Putamen (tissue), 1 donor: ENCODE data around the gene FDX2.

ENCODE experiments used
- DNase-seq: peaks from one replicate; pipeline ENCODE4 v3.0.0-alpha.2; 2016; ENCODE audit warnings: low spot score

FDX2 gene

GRCh38 chr19:10299545-10300458, 16.0 kb downstream of the FDX2 start:
- DNase-seq: no peak

DNA sequence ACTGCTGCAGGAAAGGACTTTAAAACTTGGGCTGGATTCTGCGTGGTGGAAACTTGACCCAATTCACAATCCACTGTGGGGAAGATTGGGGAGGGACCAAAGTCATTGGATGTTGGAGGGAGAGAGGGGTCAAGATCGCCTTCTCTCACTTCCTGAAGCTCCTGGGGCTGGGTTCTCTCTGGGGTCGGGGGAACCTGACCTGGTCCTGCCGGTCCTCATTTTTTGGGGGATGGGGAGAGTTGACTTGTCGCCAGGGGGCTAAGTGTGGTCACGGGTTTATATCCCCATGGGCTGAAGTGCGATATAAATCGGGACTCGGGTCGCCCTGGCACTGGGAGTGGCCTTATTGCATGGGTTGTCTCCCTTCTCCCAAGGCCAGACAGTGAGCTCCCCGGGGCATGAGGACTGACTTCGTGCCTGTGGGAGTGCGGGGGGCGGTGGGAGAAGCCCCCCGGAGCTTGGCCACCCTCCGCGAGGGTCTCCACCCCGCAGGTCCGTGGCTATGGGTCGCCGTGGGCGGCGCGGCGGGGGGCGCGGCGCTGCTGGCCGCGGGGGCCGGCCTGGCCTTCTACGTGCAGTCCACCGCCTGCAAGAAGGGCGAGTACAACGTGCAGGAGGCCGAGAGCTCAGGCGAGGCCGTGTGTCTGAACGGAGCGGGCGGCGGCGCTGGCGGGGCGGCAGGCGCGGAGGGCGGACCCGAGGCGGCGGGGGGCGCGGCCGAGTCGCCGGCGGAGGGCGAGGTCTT, 19.8 kb downstream of the FDX2 start:
- no peak for DNase-seq

DNA sequence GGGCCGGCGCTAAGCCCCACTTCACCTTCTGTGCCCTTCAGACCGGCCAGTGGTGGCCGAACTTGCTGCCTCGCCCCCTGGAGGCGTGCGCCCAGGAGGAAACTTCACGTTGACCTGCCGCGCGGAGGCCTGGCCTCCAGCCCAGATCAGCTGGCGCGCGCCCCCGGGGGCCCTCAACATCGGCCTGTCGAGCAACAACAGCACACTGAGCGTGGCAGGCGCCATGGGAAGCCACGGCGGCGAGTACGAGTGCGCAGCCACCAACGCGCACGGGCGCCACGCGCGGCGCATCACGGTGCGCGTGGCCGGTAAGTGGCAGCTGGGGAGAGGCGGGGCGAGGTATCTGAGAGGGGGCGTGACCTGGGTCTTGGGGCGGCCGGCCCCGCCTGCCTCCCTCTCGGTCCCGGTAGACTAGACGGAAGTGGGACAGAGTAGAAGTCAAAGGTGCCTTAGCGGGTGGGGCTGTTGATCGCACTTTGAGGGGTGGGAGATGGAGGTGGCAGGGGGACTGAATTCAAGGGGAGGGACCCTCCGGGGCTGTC, 20.4 kb downstream of the FDX2 start:
- DNase-seq: no peak

- DNase-seq: no peak
Measured at GRCh38 chr19:10294368-10294697, 21.5 kb downstream of the FDX2 start.

DNA sequence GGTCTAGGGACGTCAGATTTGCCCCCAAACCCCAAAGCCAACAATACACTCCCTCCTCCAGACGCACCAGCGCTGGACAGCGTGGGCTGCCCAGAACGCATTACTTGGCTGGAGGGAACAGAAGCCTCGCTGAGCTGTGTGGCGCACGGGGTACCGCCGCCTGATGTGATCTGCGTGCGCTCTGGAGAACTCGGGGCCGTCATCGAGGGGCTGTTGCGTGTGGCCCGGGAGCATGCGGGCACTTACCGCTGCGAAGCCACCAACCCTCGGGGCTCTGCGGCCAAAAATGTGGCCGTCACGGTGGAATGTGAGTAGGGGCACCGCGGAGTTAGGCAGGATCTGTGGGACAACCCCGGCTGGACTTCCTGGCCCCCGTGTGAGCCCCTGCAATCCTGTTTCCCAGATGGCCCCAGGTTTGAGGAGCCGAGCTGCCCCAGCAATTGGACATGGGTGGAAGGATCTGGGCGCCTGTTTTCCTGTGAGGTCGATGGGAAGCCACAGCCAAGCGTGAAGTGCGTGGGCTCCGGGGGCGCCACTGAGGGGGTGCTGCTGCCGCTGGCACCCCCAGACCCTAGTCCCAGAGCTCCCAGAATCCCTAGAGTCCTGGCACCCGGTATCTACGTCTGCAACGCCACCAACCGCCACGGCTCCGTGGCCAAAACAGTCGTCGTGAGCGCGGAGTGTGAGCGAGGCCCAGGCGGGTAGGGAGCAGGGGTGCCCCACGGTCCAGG, 22.0 kb downstream of the FDX2 start:
- DNase-seq: no peak

DNA sequence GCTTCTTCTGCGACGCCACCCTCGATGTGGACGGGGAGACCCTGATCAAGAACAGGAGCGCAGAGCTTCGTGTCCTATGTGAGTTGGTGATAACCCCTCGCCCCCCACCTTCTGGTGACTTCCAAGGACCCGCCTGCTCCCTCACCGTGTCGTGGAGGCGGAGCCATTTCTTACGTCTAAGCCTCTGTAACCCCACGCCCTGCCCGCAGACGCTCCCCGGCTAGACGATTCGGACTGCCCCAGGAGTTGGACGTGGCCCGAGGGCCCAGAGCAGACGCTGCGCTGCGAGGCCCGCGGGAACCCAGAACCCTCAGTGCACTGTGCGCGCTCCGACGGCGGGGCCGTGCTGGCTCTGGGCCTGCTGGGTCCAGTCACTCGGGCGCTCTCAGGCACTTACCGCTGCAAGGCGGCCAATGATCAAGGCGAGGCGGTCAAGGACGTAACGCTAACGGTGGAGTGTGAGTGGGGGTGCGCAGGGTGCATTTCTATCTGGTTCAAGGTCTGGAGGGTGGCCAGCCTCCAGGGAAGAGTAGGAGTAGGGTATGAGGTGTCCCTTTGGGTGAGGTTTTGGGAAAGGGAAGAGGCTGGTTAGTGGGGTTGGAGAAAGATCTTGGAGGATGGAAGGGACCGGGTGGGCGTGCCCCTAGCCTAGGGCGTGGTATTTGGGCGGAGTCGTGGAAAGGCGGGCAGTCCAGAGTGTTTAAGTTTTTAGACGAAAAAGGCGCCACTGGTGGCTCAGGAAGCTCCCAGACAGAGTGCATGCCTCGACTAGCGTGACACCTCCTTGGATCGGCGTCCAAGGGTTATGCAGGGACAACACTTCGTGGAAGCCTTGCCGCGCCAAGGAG, 22.8 kb downstream of the FDX2 start:
- DNase-seq: no peak

DNA sequence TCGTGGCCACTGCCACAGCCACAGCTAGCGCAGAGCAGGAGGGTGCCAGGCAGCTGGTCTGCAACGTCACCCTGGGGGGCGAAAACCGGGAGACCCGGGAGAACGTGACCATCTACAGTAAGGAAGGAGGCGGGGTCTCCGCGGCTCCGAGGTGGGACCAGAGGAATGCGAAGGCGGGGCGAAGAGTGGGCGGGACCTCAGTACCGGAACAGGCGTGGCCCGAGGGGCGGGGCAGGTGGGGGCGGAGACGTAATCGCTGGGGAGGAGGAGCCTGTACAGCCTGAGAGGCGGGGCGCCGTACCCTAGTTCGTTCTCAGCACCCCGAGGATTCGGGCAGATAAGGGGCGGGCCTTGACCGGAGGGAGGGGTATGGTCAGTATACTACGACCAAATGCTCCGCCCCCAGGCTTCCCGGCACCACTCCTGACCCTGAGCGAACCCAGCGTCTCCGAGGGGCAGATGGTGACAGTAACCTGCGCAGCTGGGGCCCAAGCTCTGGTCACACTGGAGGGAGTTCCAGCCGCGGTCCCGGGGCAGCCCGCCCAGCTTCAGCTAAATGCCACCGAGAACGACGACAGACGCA, 23.5 kb downstream of the FDX2 start:
- no peak for DNase-seq

- no peak for DNase-seq
Measured at GRCh38 chr19:10291554-10292205, 24.1 kb downstream of the FDX2 start.

- DNase-seq: peak; percentile 47
Measured at GRCh38 chr19:10290876-10291553, 24.8 kb downstream of the FDX2 start.

DNA sequence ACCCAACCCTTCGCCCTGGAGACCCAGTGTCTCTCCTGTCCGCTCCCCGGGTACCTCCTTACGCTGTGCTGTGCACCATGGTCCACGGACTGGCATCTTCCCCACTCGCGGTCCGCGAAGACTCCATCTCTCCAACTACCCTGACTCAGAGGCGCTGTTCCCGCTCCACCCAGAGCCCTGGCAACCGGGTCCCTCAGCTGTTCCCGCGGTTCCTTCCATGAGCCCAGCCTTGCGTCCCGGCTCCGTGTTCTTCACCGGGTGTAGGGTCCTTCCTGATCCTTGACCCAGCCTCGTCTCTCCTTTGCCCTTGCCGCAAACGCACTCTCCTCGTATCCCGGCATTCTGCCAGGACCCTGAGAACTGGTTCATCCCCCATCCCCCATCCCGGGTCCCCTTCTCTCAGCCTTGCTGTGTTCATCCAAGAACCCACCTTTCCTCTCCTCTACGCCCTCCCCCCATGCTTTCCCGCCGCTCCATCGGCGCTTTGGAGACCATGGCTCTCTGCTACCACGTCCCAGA, 25.4 kb downstream of the FDX2 start:
- DNase-seq: no peak

GRCh38 chr19:10289836-10290356, 25.9 kb downstream of the FDX2 start, which contains the start of gene ICAM5:
Gene ICAM5 (plus strand): TSS chr19:10289952. CDS start chr19:10290044, 92 bp downstream.
- peak; percentile 55 for DNase-seq

DNA sequence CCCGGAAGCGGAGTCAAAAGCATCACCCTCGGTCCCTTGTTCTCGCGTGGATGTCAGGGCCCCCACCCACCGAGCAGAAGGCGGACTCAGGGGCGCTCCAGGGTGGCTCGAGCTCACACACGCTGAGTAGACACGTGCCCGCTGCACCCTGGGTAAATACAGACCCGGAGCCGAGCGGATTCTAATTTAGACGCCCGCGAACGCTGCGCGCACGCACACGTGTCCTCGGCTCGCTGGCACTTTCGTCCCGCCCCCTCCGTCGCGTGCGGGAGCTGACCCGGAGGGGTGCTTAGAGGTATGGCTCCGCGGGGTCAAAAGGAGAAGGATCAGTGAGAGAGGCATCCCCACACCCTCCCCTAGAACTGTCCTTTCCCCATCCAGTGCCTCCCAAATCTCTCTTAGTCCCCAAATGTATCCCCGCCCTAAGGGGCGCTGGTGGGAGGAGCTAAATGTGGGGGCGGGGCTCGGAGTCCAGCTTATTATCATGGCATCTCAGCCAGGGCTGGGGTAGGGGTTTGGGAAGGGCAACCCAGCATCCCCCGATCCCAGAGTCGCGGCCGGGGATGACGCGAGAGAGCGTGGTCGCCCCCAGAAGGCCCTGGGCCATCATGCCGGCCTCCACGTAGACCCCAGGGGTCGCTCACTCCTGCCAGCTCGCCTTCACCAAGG, 26.5 kb downstream of the FDX2 start:
- DNase-seq: peak; percentile 37

DNA sequence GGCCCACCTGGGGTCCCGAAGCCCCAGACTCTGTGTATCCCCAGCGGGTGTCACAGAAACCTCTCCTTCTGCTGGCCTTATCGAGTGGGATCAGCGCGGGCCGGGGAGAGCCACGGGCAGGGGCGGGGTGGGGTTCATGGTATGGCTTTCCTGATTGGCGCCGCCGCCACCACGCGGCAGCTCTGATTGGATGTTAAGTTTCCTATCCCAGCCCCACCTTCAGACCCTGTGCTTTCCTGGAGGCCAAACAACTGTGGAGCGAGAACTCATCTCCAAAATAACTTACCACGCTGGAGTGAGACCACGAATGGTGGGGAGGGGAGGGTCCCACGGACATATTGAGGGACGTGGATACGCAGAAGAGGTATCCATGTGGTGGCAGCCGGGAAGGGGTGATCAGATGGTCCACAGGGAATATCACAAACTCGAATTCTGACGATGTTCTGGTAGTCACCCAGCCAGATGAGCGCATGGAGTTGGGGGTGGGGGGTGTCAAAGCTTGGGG, 27.1 kb downstream of the FDX2 start:
- peak; percentile 51 for DNase-seq

DNA sequence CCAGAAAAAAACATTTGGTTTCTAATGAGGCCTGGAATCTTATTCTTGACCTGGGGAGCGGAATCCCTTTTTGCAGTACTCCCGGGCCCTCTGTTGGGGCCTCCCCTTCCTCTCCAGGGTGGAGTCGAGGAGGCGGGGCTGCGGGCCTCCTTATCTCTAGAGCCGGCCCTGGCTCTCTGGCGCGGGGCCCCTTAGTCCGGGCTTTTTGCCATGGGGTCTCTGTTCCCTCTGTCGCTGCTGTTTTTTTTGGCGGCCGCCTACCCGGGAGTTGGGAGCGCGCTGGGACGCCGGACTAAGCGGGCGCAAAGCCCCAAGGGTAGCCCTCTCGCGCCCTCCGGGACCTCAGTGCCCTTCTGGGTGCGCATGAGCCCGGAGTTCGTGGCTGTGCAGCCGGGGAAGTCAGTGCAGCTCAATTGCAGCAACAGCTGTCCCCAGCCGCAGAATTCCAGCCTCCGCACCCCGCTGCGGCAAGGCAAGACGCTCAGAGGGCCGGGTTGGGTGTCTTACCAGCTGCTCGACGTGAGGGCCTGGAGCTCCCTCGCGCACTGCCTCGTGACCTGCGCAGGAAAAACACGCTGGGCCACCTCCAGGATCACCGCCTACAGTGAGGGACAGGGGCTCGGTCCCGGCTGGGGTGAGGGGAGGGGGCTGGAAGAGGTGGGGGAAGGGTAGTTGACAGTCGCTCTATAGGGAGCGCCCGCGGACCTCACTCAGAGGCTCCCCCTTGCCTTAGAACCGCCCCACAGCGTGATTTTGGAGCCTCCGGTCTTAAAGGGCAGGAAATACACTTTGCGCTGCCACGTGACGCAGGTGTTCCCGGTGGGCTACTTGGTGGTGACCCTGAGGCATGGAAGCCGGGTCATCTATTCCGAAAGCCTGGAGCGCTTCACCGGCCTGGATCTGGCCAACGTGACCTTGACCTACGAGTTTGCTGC, 28.7 kb downstream of the FDX2 start, which contains the start of gene ICAM4:
TSS of gene ICAM4 (plus strand) at position 153 of the 935 bp plus-strand sequence. CDS start at position 211, 58 bp downstream.
- no peak for DNase-seq

GRCh38 chr19:10285393-10285792, 30.4 kb downstream of the FDX2 start:
- DNase-seq: no peak

- no peak for DNase-seq
Measured at GRCh38 chr19:10284960-10285278, 30.9 kb downstream of the FDX2 start.
